ENCODE measurements around the gene ZNF524.

Gene ZNF524

DNA sequence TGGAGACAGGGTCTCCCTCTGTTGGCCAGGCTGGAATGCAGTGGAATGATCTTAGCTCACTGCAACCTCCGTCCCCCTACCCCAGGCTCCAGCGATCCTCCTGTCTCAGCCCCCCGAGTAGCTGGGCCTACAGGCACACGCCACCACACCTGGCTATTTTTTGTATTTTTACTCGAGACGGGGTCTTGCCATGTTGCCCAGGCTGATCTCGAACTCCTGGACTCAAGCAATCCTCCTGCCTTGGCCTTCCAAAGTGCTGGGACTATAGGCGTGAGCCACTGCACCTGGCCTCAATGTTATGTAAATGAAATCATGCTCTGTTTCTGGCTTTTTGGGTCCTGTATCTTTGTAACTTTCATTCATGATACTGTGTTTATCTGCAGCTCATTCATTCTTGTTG lies 11.3 kb upstream of the ZNF524 start:
- Mint-ChIP-seq H3K36me3 (peaks cover 11 to 12% of the 10 kb centered on the region in 2 donors), H3K27me3 (no peaks in the 10 kb centered on the region), H3K4me3 (peak overlapping the region in 1 of 2 donors; percentile 41), H3K4me1 (peaks cover 21 to 33% of the 10 kb centered on the region in 2 donors), H3K9me3 (no peaks in the 10 kb centered on the region), H3K27ac (no peak overlapping the region)
- DNase-seq (no peak), ATAC-seq (replicated peaks) (no peak)

DNA sequence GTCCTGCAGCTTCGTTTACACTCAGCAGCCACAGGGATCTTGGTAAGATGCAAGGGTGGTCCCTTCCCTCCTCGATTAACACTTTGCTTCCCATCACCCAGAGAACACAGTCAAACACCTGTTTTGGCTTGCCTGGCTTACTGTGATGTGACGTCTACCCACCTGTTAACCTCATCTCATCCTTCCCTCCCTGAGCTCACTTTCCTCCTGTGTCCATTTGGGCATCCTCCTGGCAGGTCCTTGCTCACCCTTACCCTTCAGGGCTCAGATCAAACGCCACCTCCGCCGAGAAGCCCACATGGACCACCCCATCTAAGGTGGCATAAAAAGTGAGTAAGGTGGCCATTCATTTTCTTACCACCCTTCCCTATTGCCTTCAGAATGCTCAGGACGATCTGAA lies 10.0 kb upstream of the ZNF524 start:
- Mint-ChIP-seq H3K4me3 (peak overlapping the region in 1 of 2 donors; percentile 10), H3K9me3 (peaks cover 3 to 4% of the 10 kb centered on the region in 2 donors), H3K27ac (no peak overlapping the region), H3K4me1 (peaks cover 20 to 34% of the 10 kb centered on the region in 2 donors), H3K27me3 (no peaks in the 10 kb centered on the region), H3K36me3 (peaks cover 19 to 20% of the 10 kb centered on the region in 2 donors)
- ATAC-seq (replicated peaks) (no peak), DNase-seq (no peak)

DNA sequence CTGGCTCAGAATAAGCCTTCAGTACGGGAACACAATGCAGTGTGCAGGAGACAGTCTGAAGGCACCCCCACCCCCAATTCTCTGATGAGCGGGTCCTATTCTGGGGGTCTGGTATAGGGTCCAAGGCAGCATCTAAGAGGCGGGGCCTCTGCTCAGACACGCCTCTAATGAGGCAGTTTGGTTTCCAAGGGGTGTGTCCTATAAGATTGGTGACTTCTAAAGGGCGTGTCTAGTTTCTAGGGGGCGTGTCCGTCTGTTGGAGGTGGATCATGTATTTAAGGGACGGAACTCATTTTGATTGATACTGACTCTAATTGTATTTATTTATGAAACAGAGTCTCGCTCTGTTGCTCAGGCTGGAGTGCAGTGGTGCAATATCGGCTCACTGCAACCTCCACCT lies 9.5 kb upstream of the ZNF524 start:
- ATAC-seq (replicated peaks), result no peak
- H3K4me3 Mint-ChIP-seq, result no peak overlapping the region
- DNase-seq, result no peak
- H3K36me3 Mint-ChIP-seq, result peaks cover 24 to 26% of the 10 kb centered on the region in 2 donors
- no peak overlapping the region for H3K27ac Mint-ChIP-seq
- no peaks in the 10 kb centered on the region for H3K27me3 Mint-ChIP-seq
- peaks cover 16 to 34% of the 10 kb centered on the region in 2 donors for H3K4me1 Mint-ChIP-seq
- H3K9me3 Mint-ChIP-seq, result peaks cover 7 to 8% of the 10 kb centered on the region in 2 donors

GRCh38 chr19:55591555-55591954 lies 8.5 kb upstream of the ZNF524 start:
- Mint-ChIP-seq H3K36me3 (peaks cover 32 to 35% of the 10 kb centered on the region in 2 donors), H3K27ac (no peak overlapping the region), H3K4me1 (peaks cover 8 to 28% of the 10 kb centered on the region in 2 donors), H3K4me3 (no peak overlapping the region), H3K9me3 (peaks cover 7 to 10% of the 10 kb centered on the region in 2 donors), H3K27me3 (no peaks in the 10 kb centered on the region)
- no peak for DNase-seq
- no peak for ATAC-seq (replicated peaks)

DNA sequence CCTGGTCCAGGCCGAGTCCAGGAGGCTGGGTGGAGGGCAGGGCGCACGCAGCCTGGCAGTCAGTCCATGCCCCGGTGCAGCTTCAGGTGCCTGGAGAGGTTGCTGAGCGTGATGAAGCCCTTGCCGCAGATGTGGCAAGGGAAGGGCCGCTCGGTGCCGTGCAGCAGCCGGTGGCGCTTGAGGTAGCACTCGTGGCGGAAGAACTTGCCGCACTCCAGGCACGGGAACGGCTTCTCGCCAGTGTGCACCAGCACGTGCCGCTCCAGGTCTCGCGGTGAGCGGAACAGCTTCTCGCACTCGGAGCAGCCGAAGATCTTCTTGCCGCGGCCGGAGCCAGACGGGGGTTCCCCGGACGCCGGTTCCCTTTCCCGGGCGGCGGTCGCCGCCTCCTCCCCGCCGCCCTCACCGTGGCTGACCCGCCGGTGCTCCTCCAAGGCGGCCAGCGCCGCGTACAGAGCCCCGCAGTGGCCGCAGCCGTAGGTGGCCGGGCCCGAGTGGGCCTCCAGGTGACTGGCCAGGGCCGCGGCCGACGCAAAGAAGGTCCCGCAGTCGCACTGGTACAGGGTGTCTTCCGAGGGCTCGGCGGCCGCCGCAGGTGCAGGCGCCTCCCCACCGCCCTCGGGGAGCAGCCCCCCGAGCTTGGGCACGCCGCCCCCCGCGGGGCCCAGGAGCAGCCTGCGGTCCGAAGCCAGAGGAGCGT lies 7.5 kb upstream of the ZNF524 start:
- DNase-seq, result no peak
- Mint-ChIP-seq H3K36me3 (peaks cover 39 to 43% of the 10 kb centered on the region in 2 donors), H3K9me3 (peaks cover 7 to 10% of the 10 kb centered on the region in 2 donors), H3K4me3 (no peak overlapping the region), H3K27ac (no peak overlapping the region), H3K27me3 (no peaks in the 10 kb centered on the region), H3K4me1 (peaks cover 1 to 28% of the 10 kb centered on the region in 2 donors)
- ATAC-seq (replicated peaks), result no peak

- no peak for ATAC-seq (replicated peaks)
- H3K4me3 Mint-ChIP-seq, result no peak overlapping the region
- peaks cover 44 to 47% of the 10 kb centered on the region in 2 donors for H3K36me3 Mint-ChIP-seq
- H3K9me3 Mint-ChIP-seq, result peaks cover 7 to 10% of the 10 kb centered on the region in 2 donors
- H3K27me3 Mint-ChIP-seq, result no peaks in the 10 kb centered on the region
- no peak for DNase-seq
- H3K27ac Mint-ChIP-seq, result no peak overlapping the region
- peaks cover 6 to 34% of the 10 kb centered on the region in 2 donors for H3K4me1 Mint-ChIP-seq
Measured at GRCh38 chr19:55593096-55593772, 6.9 kb upstream of the ZNF524 start.

DNA sequence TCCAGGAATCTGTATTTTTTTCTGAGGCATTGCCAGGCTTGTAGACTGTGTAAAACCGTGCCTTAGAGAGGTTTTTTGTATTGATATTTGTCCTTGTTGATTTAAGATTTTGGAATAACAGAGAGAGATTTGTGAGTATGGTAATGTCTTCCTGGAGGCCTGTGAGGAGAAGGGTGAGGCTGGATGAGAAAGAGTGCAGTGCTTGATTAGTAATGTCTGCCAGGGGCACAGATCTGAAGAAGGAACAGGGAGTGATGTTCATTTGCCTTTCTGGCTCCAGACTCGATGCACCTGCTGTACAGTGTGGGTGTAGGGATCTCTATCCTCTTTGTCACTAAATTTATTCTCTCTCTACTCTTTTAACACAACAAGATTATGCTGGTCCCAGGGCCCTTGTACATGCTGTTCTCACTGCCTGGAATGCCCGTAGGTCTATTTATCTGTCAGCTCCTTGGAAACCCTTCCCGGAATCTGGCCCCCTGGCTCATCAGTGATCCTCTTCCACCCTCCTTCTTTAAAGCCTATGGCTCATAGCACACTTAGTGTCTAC lies 5.0 kb upstream of the ZNF524 start:
- ATAC-seq (replicated peaks), result no peak
- H3K9me3 Mint-ChIP-seq, result peaks cover 12 to 14% of the 10 kb centered on the region in 2 donors
- H3K4me1 Mint-ChIP-seq, result peaks cover 10 to 42% of the 10 kb centered on the region in 2 donors
- no peak for DNase-seq
- no peak overlapping the region for H3K27ac Mint-ChIP-seq
- no peak overlapping the region for H3K4me3 Mint-ChIP-seq
- H3K36me3 Mint-ChIP-seq, result peaks cover 49 to 53% of the 10 kb centered on the region in 2 donors
- no peaks in the 10 kb centered on the region for H3K27me3 Mint-ChIP-seq

DNA sequence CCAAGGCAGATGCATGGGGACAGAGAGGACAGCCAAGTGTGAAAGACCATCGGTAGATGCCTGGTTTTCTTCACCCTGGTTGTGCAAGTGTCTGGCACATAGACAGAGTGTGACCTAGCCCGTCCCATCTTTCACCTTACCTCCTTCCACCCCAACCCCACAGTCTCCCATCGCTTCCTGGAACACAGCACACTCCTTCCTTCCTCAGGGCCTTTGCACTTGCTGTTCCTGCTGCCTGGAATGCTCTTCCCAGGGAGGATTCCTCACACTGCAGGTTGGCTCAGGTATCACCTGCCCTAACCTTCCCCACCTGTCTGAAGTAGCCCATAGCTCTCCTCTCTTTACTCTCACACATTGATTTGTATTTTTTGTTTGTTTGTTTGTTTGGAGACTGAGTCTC lies 3.8 kb upstream of the ZNF524 start:
- Mint-ChIP-seq H3K4me3 (no peak overlapping the region), H3K9me3 (peaks cover 12 to 14% of the 10 kb centered on the region in 2 donors), H3K27ac (no peak overlapping the region), H3K4me1 (peaks cover 14 to 46% of the 10 kb centered on the region in 2 donors), H3K27me3 (no peaks in the 10 kb centered on the region), H3K36me3 (peaks cover 47 to 51% of the 10 kb centered on the region in 2 donors)
- DNase-seq (no peak), ATAC-seq (replicated peaks) (no peak)

GRCh38 chr19:55597501-55597921 lies 2.6 kb upstream of the ZNF524 start:
- peaks cover 17 to 50% of the 10 kb centered on the region in 2 donors for H3K4me1 Mint-ChIP-seq
- H3K27ac Mint-ChIP-seq, result peak overlapping the region; percentile 20
- no peak overlapping the region for H3K4me3 Mint-ChIP-seq
- no peaks in the 10 kb centered on the region for H3K27me3 Mint-ChIP-seq
- DNase-seq (no peak), ATAC-seq (replicated peaks) (no peak)
- peaks cover 40 to 45% of the 10 kb centered on the region in 2 donors for H3K36me3 Mint-ChIP-seq
- peaks cover 12 to 14% of the 10 kb centered on the region in 2 donors for H3K9me3 Mint-ChIP-seq

DNA sequence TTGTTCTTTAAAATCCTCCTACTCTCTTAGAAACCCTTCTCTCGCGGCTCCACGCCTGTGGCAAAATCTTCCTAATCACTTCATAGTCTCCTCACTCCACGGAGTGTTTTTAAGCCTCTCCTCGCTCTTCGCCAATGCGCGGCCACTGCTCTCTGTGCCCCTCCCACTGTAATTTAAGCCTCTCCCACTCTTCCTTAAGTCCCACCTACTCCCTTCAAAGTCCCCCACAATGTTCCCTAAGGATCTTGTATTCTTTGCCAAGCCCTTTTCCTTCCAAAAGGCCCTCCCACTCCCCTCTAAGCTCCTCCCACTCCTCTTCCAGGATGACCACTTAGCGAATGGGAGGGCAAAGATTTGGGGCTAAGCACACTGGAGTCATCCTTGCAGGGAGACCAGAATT lies 2.1 kb upstream of the ZNF524 start:
- no peak for DNase-seq
- Mint-ChIP-seq H3K27ac (peak overlapping the region; percentile 20), H3K36me3 (peaks cover 40 to 45% of the 10 kb centered on the region in 2 donors), H3K9me3 (peaks cover 12 to 14% of the 10 kb centered on the region in 2 donors), H3K4me3 (peak overlapping the region in 1 of 2 donors; percentile 21), H3K4me1 (peaks cover 17 to 50% of the 10 kb centered on the region in 2 donors), H3K27me3 (no peaks in the 10 kb centered on the region)
- ATAC-seq (replicated peaks), result no peak

DNA sequence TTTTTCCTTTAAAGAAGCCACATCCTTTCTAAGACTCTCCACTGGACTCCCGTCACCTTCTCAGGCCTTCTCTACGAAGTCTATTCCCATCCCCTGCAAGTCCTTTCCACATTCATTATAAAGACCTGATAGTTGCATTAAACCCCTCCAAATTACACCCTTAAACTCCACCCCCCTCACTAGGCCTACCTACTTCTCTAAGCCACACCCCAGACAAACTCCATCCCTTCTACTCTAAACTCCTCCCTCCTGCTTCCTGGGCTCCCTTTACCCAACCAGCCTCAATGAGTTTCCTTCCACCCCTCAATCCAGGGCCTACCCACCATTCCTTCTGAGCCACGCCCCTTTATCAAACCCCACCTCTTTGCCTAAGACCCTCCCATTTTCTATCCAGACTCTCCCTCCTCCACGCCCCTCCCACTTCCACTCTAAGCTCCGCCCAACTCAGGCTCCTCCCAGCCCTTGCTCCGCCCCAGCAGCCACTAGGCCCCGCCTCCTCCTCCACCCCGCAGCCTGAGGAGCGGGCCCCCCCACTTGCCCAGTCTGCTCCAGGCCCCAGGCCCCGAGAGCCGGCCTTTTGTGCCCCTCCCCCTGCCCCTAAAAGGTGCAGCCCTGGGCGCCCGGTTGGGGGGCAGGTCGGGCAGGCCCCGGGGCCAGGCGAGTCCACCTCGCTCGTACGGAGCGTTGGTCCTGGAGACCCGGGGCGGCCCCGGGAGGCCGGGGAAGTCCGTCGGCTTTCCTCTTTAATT lies 1.2 kb upstream of the ZNF524 start:
- H3K4me1 Mint-ChIP-seq, result peaks cover 22 to 56% of the 10 kb centered on the region in 2 donors
- peaks cover 39 to 45% of the 10 kb centered on the region in 2 donors for H3K36me3 Mint-ChIP-seq
- H3K27ac Mint-ChIP-seq, result peak overlapping the region; percentile 100
- H3K27me3 Mint-ChIP-seq, result no peaks in the 10 kb centered on the region
- DNase-seq, result peak; percentile 94
- peak overlapping the region; percentile 90 to 98 for H3K4me3 Mint-ChIP-seq
- peaks cover 12 to 15% of the 10 kb centered on the region in 2 donors for H3K9me3 Mint-ChIP-seq
- ATAC-seq (replicated peaks), result peak; percentile 70 to 78

- DNase-seq (peak; percentile 96), ATAC-seq (replicated peaks) (peak; percentile 78 to 80)
- Mint-ChIP-seq H3K36me3 (peaks cover 38 to 44% of the 10 kb centered on the region in 2 donors), H3K9me3 (peaks cover 12 to 15% of the 10 kb centered on the region in 2 donors), H3K4me1 (peaks cover 23 to 58% of the 10 kb centered on the region in 2 donors), H3K27ac (peak within 1 kb of the TSS; percentile 100), H3K4me3 (peak within 1 kb of the TSS; percentile 90 to 98), H3K27me3 (no peaks in the 10 kb centered on the region)
Measured at GRCh38 chr19:55599468-55599841, 633 bp upstream of the ZNF524 start, which contains the start of gene FIZ1. FIZ1 (minus strand) TSS chr19:55599517; CDS start chr19:55597865, 1,652 bp downstream.

- H3K27me3 Mint-ChIP-seq, result no peaks in the 10 kb centered on the region
- peak overlapping the region; percentile 71 for H3K27ac Mint-ChIP-seq
- peak overlapping the region; percentile 84 to 90 for H3K4me3 Mint-ChIP-seq
- ATAC-seq (replicated peaks) (no peak), DNase-seq (no peak)
- peaks cover 5 to 7% of the 10 kb centered on the region in 2 donors for H3K9me3 Mint-ChIP-seq
- H3K36me3 Mint-ChIP-seq, result peaks cover 27 to 33% of the 10 kb centered on the region in 2 donors
- H3K4me1 Mint-ChIP-seq, result peaks cover 30 to 55% of the 10 kb centered on the region in 2 donors
Measured at GRCh38 chr19:55600662-55601028, 557 bp downstream of the ZNF524 start.

- Mint-ChIP-seq H3K4me3 (peak overlapping the region; percentile 84 to 90), H3K9me3 (peaks cover 5% of the 10 kb centered on the region in 2 donors), H3K27me3 (no peaks in the 10 kb centered on the region), H3K36me3 (peaks cover 25 to 33% of the 10 kb centered on the region in 2 donors), H3K4me1 (peaks cover 32 to 55% of the 10 kb centered on the region in 2 donors), H3K27ac (peak overlapping the region; percentile 71)
- DNase-seq, result no peak
- no peak for ATAC-seq (replicated peaks)
Measured at GRCh38 chr19:55601084-55601483, 996 bp downstream of the ZNF524 start.

All from stimulated activated naive B cell treated with anti-CD40 and anti-IgM and Interleukin-4, amounts not matched to agents 10 μg/mL and 1 μg/mL and 100 μg/mL, for 72 hours (primary cell).